Smooth muscle cell (in vitro differentiated cells): ENCODE data around the gene MYO1D. TPM values are rescaled to one million over a fixed set of nuclear protein-coding genes. Genes with fewer than 3 reads are reported as not detected.

Experiments used
- DNase-seq: peaks from one replicate; lab custom pipeline; 2025; ENCODE audit not compliant: unreplicated experiment; lab: John Stamatoyannopoulos, UW
- H2AFZ ChIP-seq: fragments of 200-600 bp; sonication (generic); 2 replicates; pipeline ENCODE4 v1.6.0; 2016; ENCODE audit warnings: antibody characterized with exemption, low read depth, mild to moderate bottlenecking
- H3F3A ChIP-seq: fragments of 200-600 bp; sonication (generic); 2 replicates; pipeline ENCODE4 v1.6.0; 2017; ENCODE audit warnings: antibody characterized with exemption, low read depth
- H3K27ac ChIP-seq: fragments of 200-600 bp; sonication (generic); 2 replicates; pipeline ENCODE4 v1.5.1; 2016; ENCODE audit warnings: low read depth, mild to moderate bottlenecking
- H3K27me3 ChIP-seq: fragments of 200-600 bp; sonication (generic); 2 replicates; pipeline ENCODE4 v1.6.1; 2016; ENCODE audit warnings: low read depth, mild to moderate bottlenecking
- H3K36me3 ChIP-seq: fragments of 200-600 bp; sonication (generic); 2 replicates; pipeline ENCODE4 v1.5.1; 2016; ENCODE audit warnings: low read depth
- H3K4me1 ChIP-seq: fragments of 200-600 bp; sonication (generic); 2 replicates; pipeline ENCODE4 v1.5.1; 2016; ENCODE audit warnings: low read depth
- H3K4me2 ChIP-seq: fragments of 200-600 bp; sonication (generic); 2 replicates; pipeline ENCODE4 v1.6.0; 2016; ENCODE audit warnings: mild to moderate bottlenecking
- H3K4me3 ChIP-seq: fragments of 200-600 bp; sonication (generic); 2 replicates; pipeline ENCODE4 v1.5.1; 2016; ENCODE audit warnings: mild to moderate bottlenecking
- H3K79me2 ChIP-seq: fragments of 200-600 bp; sonication (generic); 2 replicates; pipeline ENCODE4 v1.6.0; 2016; ENCODE audit warnings: low read depth, mild to moderate bottlenecking
- H3K9ac ChIP-seq: fragments of 200-600 bp; sonication (generic); 2 replicates; pipeline ENCODE4 v1.6.0; 2016; ENCODE audit warnings: low read depth
- H3K9me3 ChIP-seq: fragments of 200-600 bp; sonication (generic); replicated peaks from 2 replicates; pipeline ENCODE4 v1.5.1; 2016; ENCODE audit warnings: low read depth
- H4K20me1 ChIP-seq: fragments of 200-600 bp; sonication (generic); 2 replicates; pipeline ENCODE4 v1.6.0; 2016; ENCODE audit warnings: low read depth
- WGBS: methylation state at CpG from one replicate; pipeline ENCODE4 v1.1.7; 2016; ENCODE audit warnings: low lambda C conversion rate; 5-methylcytosine and 5-hydroxymethylcytosine counted together
- polyA plus RNA-seq: library from polyadenylated mRNA; unstranded; fragments of >200 nt; fragmentation: Nextera tagmentation; extraction: Ambion mirVana; gene quantifications from 2 replicates; pipeline ENCODE4 v1.2.1, GENCODE V29; 2016
- total RNA-seq: library from RNA; depleted of rRNA; stranded (reverse); fragments of >200 nt; gene quantifications from 2 replicates; pipeline ENCODE4 v1.2.3, GENCODE V29; 2014
- TF ChIP-seq, protein P1 (sequence below): fragments of 200-600 bp; sonication (generic); IDR thresholded peaks from 2 replicates; pipeline ENCODE4 v1.5.1; 2017; ENCODE audit warnings: borderline replicate concordance, mild to moderate bottlenecking, antibody characterized with exemption; ENCODE audit not compliant: insufficient read depth, poor library complexity, severe bottlenecking

MYO1D gene
- total and polyA plus RNA-seq, 2 experiments from 2014 or later = 13.9 to 35.7 TPM

DNA sequence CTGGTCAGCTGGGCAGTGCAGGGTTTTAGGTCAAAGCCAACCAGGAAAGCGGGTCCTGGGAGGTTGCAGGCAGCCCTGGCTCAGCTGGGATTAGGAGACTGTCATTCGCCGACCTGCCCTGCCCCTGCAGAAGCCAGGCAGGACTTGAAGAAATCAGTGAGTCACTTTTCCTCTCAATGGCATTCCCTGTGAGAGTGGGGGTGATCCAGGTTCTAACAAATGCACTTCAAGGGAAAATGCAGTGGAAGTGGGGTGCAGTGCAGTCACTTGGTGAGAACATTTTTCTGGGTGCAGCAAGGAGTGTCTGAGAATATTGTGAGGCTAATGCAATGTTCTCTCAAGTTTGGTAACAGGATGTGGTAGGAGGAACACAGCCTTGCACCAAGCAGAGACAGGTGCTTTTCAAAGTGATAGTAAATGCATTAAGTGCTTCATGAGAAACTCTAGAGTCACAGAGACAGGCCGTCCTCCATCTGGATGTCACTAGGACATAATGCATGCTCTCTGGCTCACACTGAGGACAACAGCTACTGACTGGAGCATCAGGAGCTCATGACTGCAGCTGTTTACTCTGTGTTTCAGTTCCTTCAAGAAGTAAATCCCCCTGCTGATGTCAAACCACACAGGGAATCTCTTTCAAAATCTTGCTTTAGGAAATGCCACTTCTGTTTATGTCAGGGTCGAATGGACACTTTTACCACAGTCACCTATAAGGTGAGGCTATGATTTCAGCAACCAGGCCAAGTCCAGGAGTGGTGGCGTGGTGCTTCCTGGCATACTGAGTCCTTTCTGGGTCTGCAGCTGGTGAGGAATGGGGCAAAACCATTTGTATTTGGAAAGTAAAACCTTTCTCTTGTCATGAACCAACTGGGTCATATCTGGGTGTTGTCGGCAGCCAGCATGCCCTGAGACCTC lies 373.4 kb downstream of the MYO1D start:
- Histone ChIP-seq H3F3A (no peaks in the 10 kb centered on the region), H3K79me2 (no peaks in the 10 kb centered on the region), H3K27me3 (no peaks in the 10 kb centered on the region), H3K4me3 (no peak overlapping the region), H3K9me3 (no peaks in the 10 kb centered on the region), H4K20me1 (no peaks in the 10 kb centered on the region), H3K4me2 (peak overlapping the region; percentile 59), H2AFZ (no peak overlapping the region), H3K9ac (peak overlapping the region; percentile 30), H3K27ac (peak overlapping the region; percentile 59), H3K4me1 (peaks cover 12% of the 10 kb centered on the region), H3K36me3 (no peaks in the 10 kb centered on the region)
- DNase-seq = no peak
- TF ChIP-seq, protein P1, sequence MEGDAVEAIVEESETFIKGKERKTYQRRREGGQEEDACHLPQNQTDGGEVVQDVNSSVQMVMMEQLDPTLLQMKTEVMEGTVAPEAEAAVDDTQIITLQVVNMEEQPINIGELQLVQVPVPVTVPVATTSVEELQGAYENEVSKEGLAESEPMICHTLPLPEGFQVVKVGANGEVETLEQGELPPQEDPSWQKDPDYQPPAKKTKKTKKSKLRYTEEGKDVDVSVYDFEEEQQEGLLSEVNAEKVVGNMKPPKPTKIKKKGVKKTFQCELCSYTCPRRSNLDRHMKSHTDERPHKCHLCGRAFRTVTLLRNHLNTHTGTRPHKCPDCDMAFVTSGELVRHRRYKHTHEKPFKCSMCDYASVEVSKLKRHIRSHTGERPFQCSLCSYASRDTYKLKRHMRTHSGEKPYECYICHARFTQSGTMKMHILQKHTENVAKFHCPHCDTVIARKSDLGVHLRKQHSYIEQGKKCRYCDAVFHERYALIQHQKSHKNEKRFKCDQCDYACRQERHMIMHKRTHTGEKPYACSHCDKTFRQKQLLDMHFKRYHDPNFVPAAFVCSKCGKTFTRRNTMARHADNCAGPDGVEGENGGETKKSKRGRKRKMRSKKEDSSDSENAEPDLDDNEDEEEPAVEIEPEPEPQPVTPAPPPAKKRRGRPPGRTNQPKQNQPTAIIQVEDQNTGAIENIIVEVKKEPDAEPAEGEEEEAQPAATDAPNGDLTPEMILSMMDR = no peak
- WGBS = 51% methylated on average over 7 of the region's 7 CpGs

DNA sequence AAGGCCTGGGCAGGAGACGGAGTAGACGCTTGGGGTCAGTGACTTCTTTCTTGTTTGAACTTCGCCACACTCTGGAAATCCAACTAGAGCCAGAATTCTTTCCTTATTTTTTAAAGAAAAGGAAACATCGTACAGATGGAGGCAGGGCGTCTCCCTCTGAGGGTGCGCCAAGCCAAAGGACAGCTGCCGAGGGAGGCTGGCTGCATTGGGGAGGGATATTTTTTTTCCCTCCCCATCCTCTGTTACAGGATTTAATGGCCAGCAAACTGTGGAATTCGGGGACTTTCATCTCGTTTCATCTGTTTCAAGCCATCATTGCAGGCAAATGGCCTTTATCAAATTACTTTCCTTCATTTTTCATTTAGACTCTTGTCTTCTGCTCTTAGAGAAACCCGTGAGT lies 374.2 kb downstream of the MYO1D start:
- WGBS = 93% methylated on average over 10 of the region's 10 CpGs
- Histone ChIP-seq H3K27me3 (no peaks in the 10 kb centered on the region), H4K20me1 (no peaks in the 10 kb centered on the region), H3F3A (no peaks in the 10 kb centered on the region), H3K36me3 (no peaks in the 10 kb centered on the region), H3K9me3 (no peaks in the 10 kb centered on the region), H3K27ac (no peak overlapping the region), H3K4me3 (no peak overlapping the region), H3K9ac (no peak overlapping the region), H2AFZ (no peak overlapping the region), H3K4me2 (peak overlapping the region; percentile 59), H3K4me1 (peaks cover 12% of the 10 kb centered on the region), H3K79me2 (no peaks in the 10 kb centered on the region)
- TF ChIP-seq, protein P1 = no peak
- no peak for DNase-seq

DNA sequence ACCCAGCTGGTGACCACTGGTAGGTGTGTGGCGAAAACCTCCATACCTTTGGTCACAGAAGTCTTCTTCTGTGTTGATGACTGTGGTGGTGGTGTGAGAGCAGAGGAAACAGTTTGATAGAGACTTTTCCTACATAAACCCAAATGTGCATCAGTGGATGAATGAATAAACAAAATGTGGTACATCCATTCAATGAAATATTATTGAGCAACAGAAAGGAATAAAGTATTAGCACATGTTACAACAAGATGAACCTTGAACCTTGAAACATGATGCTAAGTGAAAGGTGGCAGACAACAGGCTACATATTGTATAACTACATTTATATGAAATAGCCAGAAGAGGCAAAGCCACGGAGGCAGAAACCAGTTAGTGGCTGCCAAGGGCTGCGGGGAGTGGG lies 374.9 kb downstream of the MYO1D start:
- TF ChIP-seq, protein P1 = no peak

DNA sequence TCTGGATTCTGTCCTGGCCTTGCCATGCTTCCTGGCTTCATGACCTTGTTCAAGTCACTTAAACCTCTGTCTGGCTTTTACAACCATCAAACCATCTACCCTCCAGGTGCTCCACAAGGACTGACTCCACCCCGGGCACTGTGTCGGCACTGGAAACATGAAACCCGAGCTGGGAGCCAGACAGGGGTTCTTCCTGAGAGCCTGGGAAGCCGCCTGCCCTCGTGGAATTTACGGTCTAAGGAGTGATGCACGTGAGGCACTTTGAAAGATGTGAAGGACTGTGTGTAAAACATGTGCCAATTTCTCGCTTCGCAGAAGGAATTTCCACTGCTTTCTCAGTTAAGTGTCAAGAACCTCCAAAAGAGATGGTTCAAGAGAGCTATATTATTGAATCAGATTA lies 378.5 kb downstream of the MYO1D start:
- 62% methylated on average over 9 of the region's 9 CpGs for WGBS
- H3K9ac ChIP-seq = no peak overlapping the region
- no peaks in the 10 kb centered on the region for H3F3A ChIP-seq
- DNase-seq = no peak
- H4K20me1 ChIP-seq = no peaks in the 10 kb centered on the region
- peaks cover 2% of the 10 kb centered on the region for H3K4me1 ChIP-seq
- no peaks in the 10 kb centered on the region for H3K79me2 ChIP-seq
- no peak overlapping the region for H3K4me3 ChIP-seq
- H3K36me3 ChIP-seq = no peaks in the 10 kb centered on the region
- TF ChIP-seq, protein P1 = no peak
- H3K27me3 ChIP-seq = no peaks in the 10 kb centered on the region
- H3K9me3 ChIP-seq = no peaks in the 10 kb centered on the region
- H2AFZ ChIP-seq = no peak overlapping the region
- H3K27ac ChIP-seq = no peak overlapping the region
- H3K4me2 ChIP-seq = no peak overlapping the region

More for the DNA sequence above, 374.9 kb downstream of the MYO1D start:
- H3K4me3 ChIP-seq = no peak overlapping the region
- H3K79me2 ChIP-seq = no peaks in the 10 kb centered on the region
- no peak overlapping the region for H3K4me2 ChIP-seq
- 97% methylated on average over 3 of the region's 3 CpGs for WGBS
- H4K20me1 ChIP-seq = no peaks in the 10 kb centered on the region
- H2AFZ ChIP-seq = no peak overlapping the region
- H3K27me3 ChIP-seq = no peaks in the 10 kb centered on the region
- no peaks in the 10 kb centered on the region for H3F3A ChIP-seq
- peaks cover 12% of the 10 kb centered on the region for H3K4me1 ChIP-seq
- no peak overlapping the region for H3K27ac ChIP-seq
- H3K36me3 ChIP-seq = no peaks in the 10 kb centered on the region
- no peak overlapping the region for H3K9ac ChIP-seq
- no peak for DNase-seq
- no peaks in the 10 kb centered on the region for H3K9me3 ChIP-seq
